ENCODE results near the gene TAOK3.

Gene TAOK3

GRCh38 chr12:118122264-118122663 lies 250.4 kb downstream of the TAOK3 start:
- POLR2A ChIA-PET, result no interaction called here
- 100% methylated on average over 3 of the region's 6 CpGs for WGBS (ENCODE audit: insufficient coverage)
- Histone ChIP-seq H3K9me3 (ENCODE audit: control extremely low read depth in 1 of 5, control insufficient read depth in 4 of 5, insufficient read depth in 2 of 5, low read depth in 1 of 5, low read length in 4 of 5) (no peaks in the 10 kb centered on the region), H3K4me1 (ENCODE audit: control extremely low read depth in 1 of 4, control insufficient read depth in 4 of 4, insufficient read depth in 4 of 4, low read length in 3 of 4) (no peaks in the 10 kb centered on the region), H3K36me3 (ENCODE audit: control insufficient read depth in 4 of 4, insufficient read depth in 4 of 4, low read length in 3 of 4) (peaks cover 0 to 2% (median 0%) of the 10 kb centered on the region in 4 experiments), H3K4me3 (ENCODE audit: control insufficient read depth in 1 of 7, extremely low read depth in 1 of 7, insufficient read depth in 4 of 7, low read depth in 2 of 7, low read length in 6 of 7) (no peak overlapping the region), H3K27ac (ENCODE audit: insufficient read depth in 1 of 2, low read depth in 1 of 2, low read length in 2 of 2, poor library complexity in 1 of 2, severe bottlenecking in 2 of 2) (no peak overlapping the region), H3K27me3 (replicated peaks in 2 of 5; ENCODE audit: control insufficient read depth in 4 of 5, insufficient read depth in 5 of 5, low read length in 4 of 5) (no peaks in the 10 kb centered on the region)
- no peak for DNase-seq
- CTCF ChIA-PET, result interaction anchor here (0.9 to 2.1 kb wide), 6 partner anchors 13 to 45 kb away, joined by 3 to 11 read pairs (median 4); partner anchors contain the start of gene PEBP1

GRCh38 chr12:118120579-118121363 lies 251.9 kb downstream of the TAOK3 start:
- no peaks in the 10 kb centered on the region for H3K27me3 ChIP-seq (replicated peaks in 2 of 5; ENCODE audit: control insufficient read depth in 4 of 5, insufficient read depth in 5 of 5, low read length in 4 of 5)
- H3K27ac ChIP-seq (ENCODE audit: insufficient read depth in 1 of 2, low read depth in 1 of 2, low read length in 2 of 2, poor library complexity in 1 of 2, severe bottlenecking in 2 of 2), result no peak overlapping the region
- H3K4me1 ChIP-seq (ENCODE audit: control extremely low read depth in 1 of 4, control insufficient read depth in 4 of 4, insufficient read depth in 4 of 4, low read length in 3 of 4), result no peaks in the 10 kb centered on the region
- ChIA-PET CTCF (interaction anchor here (1.0 to 2.1 kb wide), 10 partner anchors 11 to 61 kb away, joined by 3 to 11 read pairs (median 4); partner anchors contain the start of gene PEBP1), POLR2A (interaction anchor here (1.2 kb wide), 1 partner anchor 15 kb away, joined by 5 read pairs; the partner anchor contains the start of gene PEBP1)
- 13% methylated on average over 6 of the region's 8 CpGs for WGBS (ENCODE audit: insufficient coverage)
- peak; percentile 39 to 65 (median 56) for DNase-seq
- H3K36me3 ChIP-seq (ENCODE audit: control insufficient read depth in 4 of 4, insufficient read depth in 4 of 4, low read length in 3 of 4), result peaks cover 0 to 4% (median 0%) of the 10 kb centered on the region in 4 experiments
- H3K9me3 ChIP-seq (ENCODE audit: control extremely low read depth in 1 of 5, control insufficient read depth in 4 of 5, insufficient read depth in 2 of 5, low read depth in 1 of 5, low read length in 4 of 5), result no peaks in the 10 kb centered on the region
- H3K4me3 ChIP-seq (ENCODE audit: control insufficient read depth in 1 of 7, extremely low read depth in 1 of 7, insufficient read depth in 4 of 7, low read depth in 2 of 7, low read length in 6 of 7), result no peak overlapping the region

GRCh38 chr12:118119449-118119879 lies 253.2 kb downstream of the TAOK3 start:
- over 99% methylated on average over 8 of the region's 10 CpGs for WGBS (ENCODE audit: insufficient coverage)
- no peaks in the 10 kb centered on the region for H3K27me3 ChIP-seq (replicated peaks in 2 of 5; ENCODE audit: control insufficient read depth in 4 of 5, insufficient read depth in 5 of 5, low read length in 4 of 5)
- ChIA-PET POLR2A (no interaction called here), CTCF (interaction anchor here (1.2 to 1.7 kb wide), 4 partner anchors 8 to 62 kb away, joined by 3 to 4 read pairs (median 3); no protein-coding TSS in a partner anchor)
- H3K27ac ChIP-seq (ENCODE audit: insufficient read depth in 1 of 2, low read depth in 1 of 2, low read length in 2 of 2, poor library complexity in 1 of 2, severe bottlenecking in 2 of 2), result no peak overlapping the region
- H3K36me3 ChIP-seq (ENCODE audit: control insufficient read depth in 4 of 4, insufficient read depth in 4 of 4, low read length in 3 of 4), result peaks cover 0 to 5% (median 0%) of the 10 kb centered on the region in 4 experiments
- H3K4me1 ChIP-seq (ENCODE audit: control extremely low read depth in 1 of 4, control insufficient read depth in 4 of 4, insufficient read depth in 4 of 4, low read length in 3 of 4), result no peaks in the 10 kb centered on the region
- no peak overlapping the region for H3K4me3 ChIP-seq (ENCODE audit: control insufficient read depth in 1 of 7, extremely low read depth in 1 of 7, insufficient read depth in 4 of 7, low read depth in 2 of 7, low read length in 6 of 7)
- DNase-seq, result no peak
- H3K9me3 ChIP-seq (ENCODE audit: control extremely low read depth in 1 of 5, control insufficient read depth in 4 of 5, insufficient read depth in 2 of 5, low read depth in 1 of 5, low read length in 4 of 5), result peaks cover 0 to 4% (median 0%) of the 10 kb centered on the region in 5 experiments

- CTCF ChIA-PET, result interaction anchor here (0.7 to 2.5 kb wide), 3 partner anchors 11 to 24 kb away, joined by 3 to 7 read pairs (median 3); no protein-coding TSS in a partner anchor
Measured at GRCh38 chr12:118109088-118109487, 263.6 kb downstream of the TAOK3 start.

GRCh38 chr12:118107694-118108093 lies 265.0 kb downstream of the TAOK3 start:
- Histone ChIP-seq H3K9me3 (ENCODE audit: control extremely low read depth in 1 of 5, control insufficient read depth in 4 of 5, insufficient read depth in 2 of 5, low read depth in 1 of 5, low read length in 4 of 5) (no peaks in the 10 kb centered on the region), H3K4me1 (ENCODE audit: control extremely low read depth in 1 of 4, control insufficient read depth in 4 of 4, insufficient read depth in 4 of 4, low read length in 3 of 4) (peaks cover 0 to 12% (median 8%) of the 10 kb centered on the region in 4 experiments), H3K27ac (ENCODE audit: insufficient read depth in 1 of 2, low read depth in 1 of 2, low read length in 2 of 2, poor library complexity in 1 of 2, severe bottlenecking in 2 of 2) (no peak overlapping the region), H3K36me3 (ENCODE audit: control insufficient read depth in 4 of 4, insufficient read depth in 4 of 4, low read length in 3 of 4) (no peaks in the 10 kb centered on the region), H3K27me3 (replicated peaks in 2 of 5; ENCODE audit: control insufficient read depth in 4 of 5, insufficient read depth in 5 of 5, low read length in 4 of 5) (no peaks in the 10 kb centered on the region), H3K4me3 (ENCODE audit: control insufficient read depth in 1 of 7, extremely low read depth in 1 of 7, insufficient read depth in 4 of 7, low read depth in 2 of 7, low read length in 6 of 7) (no peak overlapping the region)
- CTCF ChIA-PET, result no interaction called here
- WGBS (ENCODE audit: insufficient coverage), result 98% methylated on average over 7 of the region's 8 CpGs
- DNase-seq, result no peak
- POLR2A ChIA-PET, result interaction anchor here (0.7 kb wide), 1 partner anchor 35 kb away, joined by 3 read pairs; no protein-coding TSS in a partner anchor

More at GRCh38 chr12:118109088-118109487, 263.6 kb downstream of the TAOK3 start:
- no peak for DNase-seq
- no peaks in the 10 kb centered on the region for H3K36me3 ChIP-seq (ENCODE audit: control insufficient read depth in 4 of 4, insufficient read depth in 4 of 4, low read length in 3 of 4)
- no peak overlapping the region for H3K4me3 ChIP-seq (ENCODE audit: control insufficient read depth in 1 of 7, extremely low read depth in 1 of 7, insufficient read depth in 4 of 7, low read depth in 2 of 7, low read length in 6 of 7)
- H3K27ac ChIP-seq (ENCODE audit: insufficient read depth in 1 of 2, low read depth in 1 of 2, low read length in 2 of 2, poor library complexity in 1 of 2, severe bottlenecking in 2 of 2), result no peak overlapping the region
- H3K9me3 ChIP-seq (ENCODE audit: control extremely low read depth in 1 of 5, control insufficient read depth in 4 of 5, insufficient read depth in 2 of 5, low read depth in 1 of 5, low read length in 4 of 5), result no peaks in the 10 kb centered on the region
- WGBS (ENCODE audit: insufficient coverage), result no CpG with 5 or more reads among the region's 1 CpG
- H3K4me1 ChIP-seq (ENCODE audit: control extremely low read depth in 1 of 4, control insufficient read depth in 4 of 4, insufficient read depth in 4 of 4, low read length in 3 of 4), result peaks cover 0 to 3% (median 2%) of the 10 kb centered on the region in 4 experiments
- POLR2A ChIA-PET, result no interaction called here
- H3K27me3 ChIP-seq (replicated peaks in 2 of 5; ENCODE audit: control insufficient read depth in 4 of 5, insufficient read depth in 5 of 5, low read length in 4 of 5), result no peaks in the 10 kb centered on the region

- Histone ChIP-seq H3K27me3 (replicated peaks in 2 of 5; ENCODE audit: control insufficient read depth in 4 of 5, insufficient read depth in 5 of 5, low read length in 4 of 5) (no peaks in the 10 kb centered on the region), H3K27ac (ENCODE audit: insufficient read depth in 1 of 2, low read depth in 1 of 2, low read length in 2 of 2, poor library complexity in 1 of 2, severe bottlenecking in 2 of 2) (no peak overlapping the region), H3K4me1 (ENCODE audit: control extremely low read depth in 1 of 4, control insufficient read depth in 4 of 4, insufficient read depth in 4 of 4, low read length in 3 of 4) (peaks cover 0 to 16% (median 12%) of the 10 kb centered on the region in 4 experiments), H3K4me3 (ENCODE audit: control insufficient read depth in 1 of 7, extremely low read depth in 1 of 7, insufficient read depth in 4 of 7, low read depth in 2 of 7, low read length in 6 of 7) (no peak overlapping the region), H3K9me3 (ENCODE audit: control extremely low read depth in 1 of 5, control insufficient read depth in 4 of 5, insufficient read depth in 2 of 5, low read depth in 1 of 5, low read length in 4 of 5) (no peaks in the 10 kb centered on the region), H3K36me3 (ENCODE audit: control insufficient read depth in 4 of 4, insufficient read depth in 4 of 4, low read length in 3 of 4) (no peaks in the 10 kb centered on the region)
- POLR2A ChIA-PET, result no interaction called here
- CTCF ChIA-PET, result no interaction called here
- no peak for DNase-seq
- 100% methylated on average over 1 of the region's 4 CpGs for WGBS (ENCODE audit: insufficient coverage)
Measured at GRCh38 chr12:118107011-118107410, 265.7 kb downstream of the TAOK3 start.

Measured in common myeloid progenitor, CD34-positive (primary cell).